ENCODE data around the gene TBC1D8. TPM values are rescaled to one million over a fixed set of nuclear protein-coding genes. Genes with fewer than 3 reads are reported as not detected.
A peak's percentile ranks its signal among the peaks of the same experiment; 100 is the strongest.

TBC1D8 gene
- total and polyA plus RNA-seq, 2 of the 13 experiments (the other 11 are each of a cell fraction or from before 2014, with no cell fraction given) = 45.1 to 95.4 TPM

GRCh38 chr2:101057051-101057933, 93.9 kb downstream of the TBC1D8 start:
- CTCF ChIA-PET (ENCODE audit: low intra/inter-chr PET ratio, low total read pairs) = no interaction called here
- TF ChIP-seq ZSCAN9 (CRISPR knock-in tag; IDR thresholded peaks at IDR 0.05; ENCODE audit: borderline replicate concordance) = no peak
- no peak for TF ChIP-seq CSRNP1 (CRISPR knock-in tag; IDR thresholded peaks at IDR 0.05)
- no peak for TF ChIP-seq ZNF629 (CRISPR knock-in tag; conservative IDR thresholded peaks at IDR 0.05)
- no peak for TF ChIP-seq KDM1A (CRISPR knock-in tag; IDR thresholded peaks at IDR 0.05)
- TF ChIP-seq ZNF749 (CRISPR knock-in tag; IDR thresholded peaks at IDR 0.05; ENCODE audit: borderline replicate concordance) = no peak
- no peak for TF ChIP-seq MEIS1 (CRISPR knock-in tag; IDR thresholded peaks at IDR 0.05; ENCODE audit: borderline replicate concordance)
- no peak for TF ChIP-seq ZFP36L2 (CRISPR knock-in tag; IDR thresholded peaks at IDR 0.05)
- no peak for TF ChIP-seq BORCS8-MEF2B (CRISPR knock-in tag; IDR thresholded peaks at IDR 0.05)
- TF ChIP-seq HNRNPL (IDR thresholded peaks at IDR 0.05; ENCODE audit: low read depth, low read length) = no peak
- no peak for TF ChIP-seq ZNF564 (CRISPR knock-in tag; IDR thresholded peaks at IDR 0.05)
- no peak for TF ChIP-seq NCOA2 (CRISPR knock-in tag; IDR thresholded peaks at IDR 0.05)
- TF ChIP-seq HOXA9 (CRISPR knock-in tag; IDR thresholded peaks at IDR 0.05; ENCODE audit: borderline replicate concordance) = no peak
- peak; percentile 23 for TF ChIP-seq ZNF781 (CRISPR knock-in tag; IDR thresholded peaks at IDR 0.05; ENCODE audit: borderline replicate concordance, not compliant biosample characterization)
- no peak for TF ChIP-seq ZNF563 (CRISPR knock-in tag; IDR thresholded peaks at IDR 0.05)
- no peak for TF ChIP-seq ELF1 (CRISPR knock-in tag; IDR thresholded peaks at IDR 0.05)
- no peak for TF ChIP-seq RBM22 (optimal IDR thresholded peaks at IDR 0.05; ENCODE audit: low read length)
- TF ChIP-seq FOXO4 (CRISPR knock-in tag; conservative IDR thresholded peaks at IDR 0.05) = no peak
- no peak for TF ChIP-seq ZNF672 (CRISPR knock-in tag; IDR thresholded peaks at IDR 0.05)
- TF ChIP-seq ZMYM2 (CRISPR knock-in tag; IDR thresholded peaks at IDR 0.05) = 0 out of 2 replicates have a peak, but pooled peaks have one; percentile 28

More at GRCh38 chr2:101057051-101057933, 93.9 kb downstream of the TBC1D8 start:
- peaks cover 43% of the 10 kb centered on the region for H3K4me1 ChIP-seq (ENCODE audit: insufficient read depth, low read length)
- no TSS peak for BruUV-seq (replicated peaks)
- H3K79me2 ChIP-seq (ENCODE audit: insufficient read depth, low read length) = peaks cover 22% of the 10 kb centered on the region
- H3K4me3 ChIP-seq (replicated peaks in 1 of 3; ENCODE audit: insufficient read depth in 1 of 3, low read depth in 2 of 3, low read length in 3 of 3) = no peak overlapping the region
- no peaks in the 10 kb centered on the region for H4K20me1 ChIP-seq (ENCODE audit: insufficient read depth, low read length)
- DNase-seq (ENCODE audit: low spot score) = no peak
- in situ Hi-C loops (cut with HindIII; ENCODE audit: extremely low pct_ligation_motif_present, low pct_unique_long_range_greater_than_20kb) = no loop called here
- intact Hi-C loops (cut with micrococcal nuclease; ENCODE audit: unreplicated experiment) = no loop called here
- peak overlapping the region; percentile 8 for H3K27ac ChIP-seq (ENCODE audit: extremely low read length, insufficient read depth, low read length)
- H3K9me3 ChIP-seq (ENCODE audit: low read length) = no peaks in the 10 kb centered on the region
- peaks cover 32 to 76% of the 10 kb centered on the region in 2 experiments for H3K36me3 ChIP-seq (replicated peaks in 1 of 2; ENCODE audit: control insufficient read depth in 1 of 2, insufficient read depth in 2 of 2, low read length in 2 of 2)
- H3K9ac ChIP-seq (ENCODE audit: insufficient read depth, low read depth, low read length) = no peak overlapping the region
- H2AFZ ChIP-seq (ENCODE audit: low read length) = no peak overlapping the region
- peak; percentile 18; the same call in 1 of the 3 replicates for ATAC-seq
- WGBS (ENCODE audit: low lambda C conversion rate) = 79% methylated on average over 5 of the region's 5 CpGs
- POLR2A ChIA-PET = interaction anchor here (1.0 kb wide), 1 partner anchor 8 kb away, joined by 3 read pairs; no protein-coding TSS in a partner anchor
- FAIRE-seq = no peak
- H3K27me3 ChIP-seq (ENCODE audit: control insufficient read depth in 1 of 2, insufficient read depth in 2 of 2, low read length in 2 of 2) = no peaks in the 10 kb centered on the region
- H3K4me2 ChIP-seq (ENCODE audit: low read depth, low read length) = no peak overlapping the region

All from HepG2 (cell line).